Panc1 (cell line): ENCODE data around the gene KIAA1217. TPM values are rescaled to one million over a fixed set of nuclear protein-coding genes. Genes with fewer than 3 reads are reported as not detected.

Experiments
- ATAC-seq: fragments of 200-7000 bp; cut with Tn5 transposase; 2 replicates; pipeline ENCODE4 v1.9.1; 2020; ENCODE audit warnings: mild to moderate bottlenecking, moderate library complexity
- BruUV-seq: library from RNA; stranded (reverse); fragments of 400-500 nt; replicated peaks from 2 replicates; lab custom pipeline; 2021; lab: Mats Ljungman, UMichigan
- CTCF ChIA-PET: fragments of 300-600 bp; sonication (Branson Sonifier 250); formaldehyde crosslinking; loops from one replicate; lab custom pipeline; 2022; ENCODE audit warnings: antibody characterized with exemption; lab: Charles Lee
- POLR2A ChIA-PET: fragments of 300-600 bp; sonication (Branson Sonifier 250); formaldehyde crosslinking; loops from one replicate; lab custom pipeline; 2022; ENCODE audit warnings: antibody characterized with exemption; lab: Charles Lee
- DNase-seq: peaks from one replicate; pipeline ENCODE4 v3.0.0-alpha.2; 2010; ENCODE audit warnings: low read depth, low spot score
- H3K27ac ChIP-seq: 2 replicates; pipeline ENCODE4 v1.5.1; 2011; ENCODE audit warnings: mild to moderate bottlenecking, low read length, inconsistent platforms
- H3K27me3 ChIP-seq: fragments of 200-500 bp; sonication (Bioruptor generic); 2 replicates; pipeline ENCODE4 v1.6.0; 2014; ENCODE audit warnings: low read length, inconsistent platforms; ENCODE audit not compliant: control insufficient read depth, insufficient read depth
- H3K36me3 ChIP-seq: fragments of 200-500 bp; sonication (Bioruptor generic); 2 replicates; pipeline ENCODE4 v1.5.1; 2014; ENCODE audit warnings: inconsistent platforms, mild to moderate bottlenecking, low read length, moderate library complexity; ENCODE audit not compliant: control insufficient read depth, insufficient read depth
- H3K4me1 ChIP-seq: 2 replicates; pipeline ENCODE4 v1.5.1; 2011; ENCODE audit warnings: inconsistent platforms, mild to moderate bottlenecking, low read length, moderate library complexity; ENCODE audit not compliant: control insufficient read depth, insufficient read depth
- H3K4me3 ChIP-seq, 2 experiments: 2 replicates each; pipeline ENCODE4 v1.5.1; 2011 to 2012; ENCODE audit warnings: low read depth in 2 of 2, low read length in 2 of 2, mild to moderate bottlenecking in 2 of 2, inconsistent platforms in 1 of 2, moderate library complexity in 1 of 2
- H3K9me3 ChIP-seq: fragments of 200-500 bp; sonication (Bioruptor generic); 2 replicates; pipeline ENCODE4 v1.5.1; 2014; ENCODE audit warnings: low read depth, mild to moderate bottlenecking, inconsistent platforms, low read length, moderate library complexity; ENCODE audit not compliant: control insufficient read depth, insufficient read depth
- CTCF ChIP-seq: fragments of 450-650 bp; IDR thresholded peaks from 2 replicates; pipeline ENCODE4 v1.5.1; 2017; ENCODE audit warnings: mild to moderate bottlenecking
- POLR2AphosphoS5 ChIP-seq: IDR thresholded peaks from 2 replicates; pipeline ENCODE4 v1.6.1; 2012; ENCODE audit warnings: mild to moderate bottlenecking, low read depth, low read length, moderate library complexity
- REST ChIP-seq, 2 experiments: IDR thresholded peaks; 2 replicates each; pipeline ENCODE4 v1.6.1; 2011 to 2012; ENCODE audit warnings: low read depth in 2 of 2, control low read depth in 1 of 2, low read length in 1 of 2, mild to moderate bottlenecking in 1 of 2, moderate library complexity in 1 of 2; ENCODE audit not compliant: insufficient read depth in 1 of 2
- SIN3A ChIP-seq: IDR thresholded peaks from 2 replicates; pipeline ENCODE4 v1.6.1; 2012; ENCODE audit warnings: low read depth, mild to moderate bottlenecking, low read length, moderate library complexity, borderline replicate concordance; ENCODE audit not compliant: insufficient read depth
- TCF7L2 ChIP-seq: IDR thresholded peaks from 2 replicates; pipeline ENCODE4 v1.6.1; 2011; ENCODE audit warnings: mild to moderate bottlenecking, low read depth, low read length, inconsistent platforms
- in situ Hi-C: cut with HindIII; loops from 2 replicates; pipeline ENCODE4 v1.10.0; 2016; ENCODE audit warnings: low sequenced_read_pairs, low pct_unique_long_range_greater_than_20kb
- intact Hi-C: fragments of 100-400 bp; cut with micrococcal nuclease; formaldehyde crosslinking; loops from one replicate; pipeline ENCODE4 v1.10.0; 2022; ENCODE audit not compliant: unreplicated experiment
- total RNA-seq: library from RNA; stranded (reverse); gene quantifications from one replicate; pipeline ENCODE4 v1.2.1, GENCODE V29; 2021; ENCODE audit not compliant: unreplicated experiment

The KIAA1217 gene
- total RNA-seq, 1 experiment from 2014 or later, result 11.6 TPM

- no peak for DNase-seq
- BruUV-seq, result no TSS peak
- in situ Hi-C loops, result no loop called here
- no peak for TF ChIP-seq POLR2AphosphoS5
- no peak for TF ChIP-seq SIN3A
- no peak for TF ChIP-seq TCF7L2
- no peak for TF ChIP-seq REST (IDR thresholded peaks at IDR 0.05; ENCODE audit: insufficient read depth in 1 of 2, low read depth in 2 of 2, low read length in 1 of 2)
- TF ChIP-seq CTCF, result no peak
- H3K4me1 ChIP-seq, result peaks cover 13% of the 10 kb centered on the region
- intact Hi-C loops, result loop anchor here (10.0 kb wide), 1 partner anchor 298 kb away; no protein-coding TSS in a partner anchor
- CTCF ChIA-PET, result no interaction called here
- POLR2A ChIA-PET, result no interaction called here
- H3K27me3 ChIP-seq, result no peaks in the 10 kb centered on the region
- no peaks in the 10 kb centered on the region for H3K36me3 ChIP-seq
- ATAC-seq, result no peak
- no peaks in the 10 kb centered on the region for H3K9me3 ChIP-seq
- no peak overlapping the region for H3K4me3 ChIP-seq
- no peak overlapping the region for H3K27ac ChIP-seq
Observed at GRCh38 chr10:24206334-24206733, 2.6 kb upstream of the KIAA1217 start.

- ChIA-PET POLR2A (no interaction called here), CTCF (no interaction called here)
- Histone ChIP-seq H3K36me3 (no peaks in the 10 kb centered on the region), H3K4me3 (no peak overlapping the region), H3K4me1 (peaks cover 13% of the 10 kb centered on the region), H3K27me3 (no peaks in the 10 kb centered on the region), H3K27ac (no peak overlapping the region), H3K9me3 (no peaks in the 10 kb centered on the region)
- no peak for TF ChIP-seq TCF7L2
- no peak for TF ChIP-seq CTCF
- no peak for TF ChIP-seq REST (IDR thresholded peaks at IDR 0.05; ENCODE audit: insufficient read depth in 1 of 2, low read depth in 2 of 2, low read length in 1 of 2)
- TF ChIP-seq SIN3A, result no peak
- TF ChIP-seq POLR2AphosphoS5, result no peak
- in situ Hi-C loops (no loop called here), intact Hi-C loops (loop anchor here (10.0 kb wide), 1 partner anchor 298 kb away; no protein-coding TSS in a partner anchor)
- BruUV-seq, result no TSS peak
- DNase-seq (no peak), ATAC-seq (no peak)
Observed at GRCh38 chr10:24206926-24207325, 2.0 kb upstream of the KIAA1217 start.
